ENCODE measurements around the gene LIPC. TPM values are rescaled to one million over a fixed set of nuclear protein-coding genes. Genes with fewer than 3 reads are reported as not detected.

The LIPC gene
- total RNA-seq, 1 donor from 2014 or later = 0.13 TPM

- DNase-seq (ENCODE audit: low read depth, low spot score) = no peak
Observed at GRCh38 chr15:58436552-58436951, 4.8 kb downstream of the LIPC start.

- no peak for DNase-seq (ENCODE audit: low read depth, low spot score)
Observed at GRCh38 chr15:58437531-58438105, 5.8 kb downstream of the LIPC start.

GRCh38 chr15:58438111-58438510, 6.3 kb downstream of the LIPC start:
- no peak for DNase-seq (ENCODE audit: low read depth, low spot score)

- DNase-seq (ENCODE audit: low read depth, low spot score) = peak; percentile 44
Observed at GRCh38 chr15:58438956-58439355, 7.2 kb downstream of the LIPC start.

GRCh38 chr15:58440158-58440910, 8.5 kb downstream of the LIPC start:
- DNase-seq (ENCODE audit: low read depth, low spot score) = peak; percentile 57

- DNase-seq (ENCODE audit: low read depth, low spot score) = no peak
Observed at GRCh38 chr15:58440922-58441321, 9.1 kb downstream of the LIPC start.

GRCh38 chr15:58441376-58442070, 9.7 kb downstream of the LIPC start:
- no peak for DNase-seq (ENCODE audit: low read depth, low spot score)

- DNase-seq (ENCODE audit: low read depth, low spot score) = no peak
Observed at GRCh38 chr15:58442122-58442521, 10.3 kb downstream of the LIPC start.

- no peak for DNase-seq (ENCODE audit: low read depth, low spot score)
Observed at GRCh38 chr15:58443308-58443707, 11.5 kb downstream of the LIPC start.

GRCh38 chr15:58444056-58444455, 12.3 kb downstream of the LIPC start:
- no peak for DNase-seq (ENCODE audit: low read depth, low spot score)

- DNase-seq (ENCODE audit: low read depth, low spot score) = no peak
Observed at GRCh38 chr15:58444658-58445332, 13.0 kb downstream of the LIPC start.

- DNase-seq (ENCODE audit: low read depth, low spot score) = no peak
Observed at GRCh38 chr15:58445865-58446264, 14.1 kb downstream of the LIPC start.

- DNase-seq (ENCODE audit: low read depth, low spot score) = no peak
Observed at GRCh38 chr15:58446521-58446920, 14.7 kb downstream of the LIPC start.

GRCh38 chr15:58447271-58448010, 15.7 kb downstream of the LIPC start:
- DNase-seq (ENCODE audit: low read depth, low spot score) = no peak

GRCh38 chr15:58448331-58448730, 16.5 kb downstream of the LIPC start:
- no peak for DNase-seq (ENCODE audit: low read depth, low spot score)

GRCh38 chr15:58448906-58449305, 17.1 kb downstream of the LIPC start:
- no peak for DNase-seq (ENCODE audit: low read depth, low spot score)

GRCh38 chr15:58451826-58452225, 20.0 kb downstream of the LIPC start:
- no peak for DNase-seq (ENCODE audit: low read depth, low spot score)

GRCh38 chr15:58452775-58453174, 21.0 kb downstream of the LIPC start:
- DNase-seq (ENCODE audit: low read depth, low spot score) = no peak

- DNase-seq (ENCODE audit: low read depth, low spot score) = no peak
Observed at GRCh38 chr15:58453931-58454793, 22.4 kb downstream of the LIPC start.

- DNase-seq (ENCODE audit: low read depth, low spot score) = no peak
Observed at GRCh38 chr15:58454950-58455401, 23.2 kb downstream of the LIPC start.
